GM12892 (cell line): ENCODE measurements around the gene PPP1R9A.

Source experiments
- POLR2A ChIP-seq: IDR thresholded peaks from 2 replicates; pipeline ENCODE4 v1.6.1; 2011; ENCODE audit warnings: low read depth, low read length, control low read depth
- TAF1 ChIP-seq: IDR thresholded peaks from 2 replicates; pipeline ENCODE4 v1.6.1; 2011; ENCODE audit warnings: low read depth, mild to moderate bottlenecking, control low read depth, low read length, borderline replicate concordance

GRCh38 chr7:94922457-94922856 lies 15.1 kb downstream of the PPP1R9A start:
- TF ChIP-seq POLR2A (no peak), TAF1 (no peak)
